ENCODE results near the gene TEAD1. TPM values are rescaled to one million over a fixed set of nuclear protein-coding genes. Genes with fewer than 3 reads are reported as not detected.

The TEAD1 gene
- total and polyA plus RNA-seq, 2 experiments from 2014 or later: 45.9 to 105 TPM

DNA sequence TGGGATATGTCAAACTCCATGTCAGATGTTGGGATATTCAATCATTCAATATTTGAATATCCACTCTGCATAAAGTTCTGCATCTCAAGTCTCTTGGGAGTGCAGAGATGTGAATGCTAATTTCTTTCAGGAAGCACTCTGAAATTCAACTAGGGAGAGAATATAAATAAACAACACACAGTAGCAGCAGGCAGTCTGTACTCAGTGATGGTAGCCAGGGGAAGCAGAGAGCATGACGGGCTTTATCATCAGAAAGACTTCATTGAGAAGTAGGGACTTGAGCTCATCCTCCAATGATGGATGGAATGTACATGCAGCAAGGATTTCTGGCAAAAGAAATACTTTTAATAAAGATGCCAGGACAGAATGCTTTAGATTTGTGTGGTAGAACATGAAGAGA, 9.8 kb upstream of the TEAD1 start:
- H3K27ac ChIP-seq: no peak overlapping the region
- no peak overlapping the region for H3K4me3 ChIP-seq
- no peaks in the 10 kb centered on the region for H3K27me3 ChIP-seq
- no peaks in the 10 kb centered on the region for H3K36me3 ChIP-seq
- TF ChIP-seq, protein P1, sequence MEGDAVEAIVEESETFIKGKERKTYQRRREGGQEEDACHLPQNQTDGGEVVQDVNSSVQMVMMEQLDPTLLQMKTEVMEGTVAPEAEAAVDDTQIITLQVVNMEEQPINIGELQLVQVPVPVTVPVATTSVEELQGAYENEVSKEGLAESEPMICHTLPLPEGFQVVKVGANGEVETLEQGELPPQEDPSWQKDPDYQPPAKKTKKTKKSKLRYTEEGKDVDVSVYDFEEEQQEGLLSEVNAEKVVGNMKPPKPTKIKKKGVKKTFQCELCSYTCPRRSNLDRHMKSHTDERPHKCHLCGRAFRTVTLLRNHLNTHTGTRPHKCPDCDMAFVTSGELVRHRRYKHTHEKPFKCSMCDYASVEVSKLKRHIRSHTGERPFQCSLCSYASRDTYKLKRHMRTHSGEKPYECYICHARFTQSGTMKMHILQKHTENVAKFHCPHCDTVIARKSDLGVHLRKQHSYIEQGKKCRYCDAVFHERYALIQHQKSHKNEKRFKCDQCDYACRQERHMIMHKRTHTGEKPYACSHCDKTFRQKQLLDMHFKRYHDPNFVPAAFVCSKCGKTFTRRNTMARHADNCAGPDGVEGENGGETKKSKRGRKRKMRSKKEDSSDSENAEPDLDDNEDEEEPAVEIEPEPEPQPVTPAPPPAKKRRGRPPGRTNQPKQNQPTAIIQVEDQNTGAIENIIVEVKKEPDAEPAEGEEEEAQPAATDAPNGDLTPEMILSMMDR (IDR thresholded peaks at IDR 0.05; ENCODE audit: low read depth, low read length): no peak
- no peaks in the 10 kb centered on the region for H3K9me3 ChIP-seq (ENCODE audit: low read depth)
- H3K4me1 ChIP-seq (ENCODE audit: low read depth): no peaks in the 10 kb centered on the region
- DNase-seq (ENCODE audit: low read depth in 1 of 2, low spot score in 1 of 2): no peak

DNA sequence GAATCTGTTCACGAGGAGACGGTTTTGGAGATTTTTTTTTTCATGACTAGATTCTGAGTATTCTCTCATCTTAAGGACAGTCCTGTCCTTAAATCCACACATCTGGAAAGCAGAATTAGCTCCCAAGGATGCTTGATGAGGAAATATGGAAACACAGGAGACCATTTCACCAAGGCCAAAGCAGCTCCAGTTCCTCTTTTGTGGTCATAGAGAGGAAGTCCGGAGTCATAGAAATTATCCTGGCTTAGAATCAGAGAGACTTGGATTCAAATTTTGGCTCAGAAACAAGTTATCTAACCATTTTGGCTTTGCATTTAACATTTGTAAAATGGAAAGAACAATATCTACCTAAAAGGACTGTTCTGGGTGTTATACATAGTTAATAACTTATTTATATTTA, 7.3 kb upstream of the TEAD1 start:
- TF ChIP-seq, protein P1 (IDR thresholded peaks at IDR 0.05; ENCODE audit: low read depth, low read length): no peak
- Histone ChIP-seq H3K36me3 (no peaks in the 10 kb centered on the region), H3K27ac (no peak overlapping the region), H3K9me3 (ENCODE audit: low read depth) (no peaks in the 10 kb centered on the region), H3K27me3 (no peaks in the 10 kb centered on the region), H3K4me3 (no peak overlapping the region), H3K4me1 (ENCODE audit: low read depth) (no peaks in the 10 kb centered on the region)
- no peak for DNase-seq (ENCODE audit: low read depth in 1 of 2, low spot score in 1 of 2)

DNA sequence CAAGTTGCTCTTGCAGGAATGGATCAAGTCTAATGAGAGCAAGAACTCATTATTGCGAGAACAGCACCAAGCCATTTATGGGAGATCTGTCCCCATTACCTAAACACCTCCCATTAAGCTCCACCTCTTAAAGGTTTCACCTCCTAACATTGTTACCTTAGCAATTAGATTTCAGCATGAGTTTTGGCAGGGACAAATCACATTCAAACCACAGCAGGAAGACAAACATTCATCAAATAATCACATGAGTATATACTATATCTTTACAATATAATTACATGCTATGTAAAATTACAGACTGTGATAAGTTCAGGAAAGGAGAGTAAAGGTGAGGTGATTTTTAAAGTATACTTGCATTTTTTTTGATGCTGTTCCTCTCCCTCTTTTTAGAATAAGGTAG, 6.6 kb upstream of the TEAD1 start:
- no peaks in the 10 kb centered on the region for H3K27me3 ChIP-seq
- TF ChIP-seq, protein P1 (IDR thresholded peaks at IDR 0.05; ENCODE audit: low read depth, low read length): no peak

DNA sequence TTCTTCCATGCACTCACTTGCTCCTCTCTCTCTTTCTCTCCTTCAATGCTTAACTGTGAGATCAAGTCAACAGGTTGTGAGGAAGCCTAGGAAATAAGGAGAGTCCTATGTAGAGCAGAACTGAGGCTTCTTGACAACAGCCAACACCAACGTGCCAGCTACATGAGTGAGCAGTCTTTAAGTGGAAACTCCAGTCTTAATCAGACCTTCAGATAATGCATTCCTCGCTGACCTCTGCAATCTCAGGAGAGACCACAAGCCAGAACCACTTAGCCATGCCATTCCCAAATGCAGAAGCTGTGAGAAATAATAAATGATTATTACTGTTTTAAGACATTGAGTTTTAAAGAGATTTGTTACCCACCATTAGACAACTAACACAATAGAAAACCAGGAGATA, 6.1 kb upstream of the TEAD1 start:
- Histone ChIP-seq H3K27ac (no peak overlapping the region), H3K4me1 (ENCODE audit: low read depth) (no peaks in the 10 kb centered on the region), H3K36me3 (no peaks in the 10 kb centered on the region), H3K4me3 (no peak overlapping the region), H3K9me3 (ENCODE audit: low read depth) (no peaks in the 10 kb centered on the region), H3K27me3 (no peaks in the 10 kb centered on the region)
- DNase-seq (ENCODE audit: low read depth in 1 of 2, low spot score in 1 of 2): no peak
- TF ChIP-seq, protein P1 (IDR thresholded peaks at IDR 0.05; ENCODE audit: low read depth, low read length): no peak

More for the DNA sequence above, 6.6 kb upstream of the TEAD1 start:
- H3K36me3 ChIP-seq: no peaks in the 10 kb centered on the region
- no peaks in the 10 kb centered on the region for H3K4me1 ChIP-seq (ENCODE audit: low read depth)
- H3K9me3 ChIP-seq (ENCODE audit: low read depth): no peaks in the 10 kb centered on the region
- DNase-seq (ENCODE audit: low read depth in 1 of 2, low spot score in 1 of 2): no peak
- no peak overlapping the region for H3K27ac ChIP-seq
- H3K4me3 ChIP-seq: no peak overlapping the region

DNA sequence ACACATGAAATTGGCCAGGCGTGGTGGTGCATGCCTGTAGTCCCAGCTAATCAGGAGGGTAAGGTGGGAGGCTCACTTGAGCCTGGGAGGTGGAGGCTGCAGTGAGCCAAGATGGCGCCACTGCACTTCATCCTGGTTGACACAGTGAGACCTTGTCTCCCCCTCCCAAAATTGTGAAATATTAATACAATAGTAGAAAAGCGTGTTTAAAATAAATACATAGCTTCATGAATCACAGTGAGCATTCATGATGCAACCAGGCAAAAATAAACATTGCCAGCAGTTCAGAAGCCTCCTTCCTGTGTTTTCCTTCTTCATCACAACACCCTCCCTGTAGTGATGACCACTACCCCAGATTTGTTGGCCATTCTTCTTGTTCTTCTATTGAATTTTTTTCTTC, 4.3 kb upstream of the TEAD1 start:
- TF ChIP-seq, protein P1 (IDR thresholded peaks at IDR 0.05; ENCODE audit: low read depth, low read length): no peak
- Histone ChIP-seq H3K27ac (no peak overlapping the region), H3K4me3 (no peak overlapping the region), H3K27me3 (no peaks in the 10 kb centered on the region), H3K36me3 (no peaks in the 10 kb centered on the region), H3K4me1 (ENCODE audit: low read depth) (no peaks in the 10 kb centered on the region), H3K9me3 (ENCODE audit: low read depth) (no peaks in the 10 kb centered on the region)
- DNase-seq (ENCODE audit: low read depth in 1 of 2, low spot score in 1 of 2): no peak

DNA sequence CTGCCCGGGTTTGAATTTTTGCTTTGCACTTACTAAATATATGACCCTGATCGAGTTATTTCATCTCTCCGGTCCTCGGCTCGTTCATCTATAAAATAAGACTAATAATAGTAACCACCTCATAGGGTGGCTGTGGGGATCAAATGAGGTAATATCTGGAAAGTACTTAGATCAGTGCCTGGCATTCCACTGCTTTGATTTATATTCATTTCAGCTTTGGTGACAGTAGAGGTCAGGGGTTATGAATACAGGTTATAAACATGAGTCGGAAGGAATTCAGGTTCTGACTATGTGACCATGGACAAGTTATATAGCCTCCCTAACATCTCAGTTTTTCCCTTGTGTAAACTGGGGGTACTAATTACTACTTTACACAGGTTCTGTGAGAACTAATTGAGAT, 2.9 kb upstream of the TEAD1 start:
- H3K4me1 ChIP-seq (ENCODE audit: low read depth): no peaks in the 10 kb centered on the region
- no peaks in the 10 kb centered on the region for H3K36me3 ChIP-seq
- H3K4me3 ChIP-seq: no peak overlapping the region
- no peaks in the 10 kb centered on the region for H3K9me3 ChIP-seq (ENCODE audit: low read depth)
- H3K27ac ChIP-seq: no peak overlapping the region
- no peak for DNase-seq (ENCODE audit: low read depth in 1 of 2, low spot score in 1 of 2)
- TF ChIP-seq, protein P1 (IDR thresholded peaks at IDR 0.05; ENCODE audit: low read depth, low read length): no peak
- no peaks in the 10 kb centered on the region for H3K27me3 ChIP-seq

Measured in cardiac muscle cell (in vitro differentiated cells and primary cell).